Endothelial cell of umbilical vein (primary cell): Measurements from ENCODE around the gene CAMK2G. TPM values are rescaled to one million over a fixed set of nuclear protein-coding genes. Genes with fewer than 3 reads are reported as not detected.

Experiments used
- BruUV-seq: library from RNA; stranded (reverse); fragments of 400-500 nt; replicated peaks from 2 replicates; lab custom pipeline; 2021; lab: Mats Ljungman, UMichigan
- CTCF ChIA-PET: fragments of 300-600, 350-600 bp; sonication (Branson Sonifier 250); formaldehyde crosslinking; loops from one replicate; lab custom pipeline; 2021; ENCODE audit warnings: antibody characterized with exemption, inconsistent platforms; lab: Charles Lee
- POLR2A ChIA-PET: fragments of 300-600, 350-600 bp; sonication (Branson Sonifier 250); formaldehyde crosslinking; loops from one replicate; lab custom pipeline; 2021; ENCODE audit warnings: antibody characterized with exemption, inconsistent platforms; lab: Charles Lee
- DNase-seq: peaks from one replicate; pipeline ENCODE4 v3.0.0-alpha.2; 2011; ENCODE audit warnings: low read depth, low spot score
- FAIRE-seq: peaks from 2 replicates; lab custom pipeline; 2011; peaks lifted over from hg19 to GRCh38; lab: Jason Lieb, UNC
- H2AFZ ChIP-seq: 2 replicates; pipeline ENCODE4 v1.6.0; 2012; ENCODE audit warnings: low read depth, low read length, control low read depth, inconsistent platforms
- H3K27ac ChIP-seq: 2 replicates; pipeline ENCODE4 v1.5.1; 2011; ENCODE audit warnings: low read depth, mild to moderate bottlenecking, control low read depth, low read length, moderate library complexity; ENCODE audit not compliant: insufficient read depth
- H3K27me3 ChIP-seq, 2 experiments: 2 replicates each; pipeline versions ENCODE4 v1.6.0 to v1.6.1; 2011; ENCODE audit warnings: low read length in 2 of 2, mixed read lengths in 1 of 2; ENCODE audit not compliant: control insufficient read depth in 2 of 2, insufficient read depth in 2 of 2
- H3K36me3 ChIP-seq, 2 experiments: 2 replicates in 1 of 2; 3 replicates in 1 of 2; pipeline ENCODE4 v1.5.1; 2011; ENCODE audit warnings: low read length in 2 of 2, mild to moderate bottlenecking in 1 of 2, moderate library complexity in 1 of 2; ENCODE audit not compliant: control insufficient read depth in 2 of 2, insufficient read depth in 2 of 2; ENCODE audit errors: extremely low read depth in 1 of 2
- H3K4me1 ChIP-seq: 3 replicates; pipeline ENCODE4 v1.5.1; 2011; ENCODE audit warnings: mild to moderate bottlenecking, low read length; ENCODE audit not compliant: control insufficient read depth, insufficient read depth; ENCODE audit errors: extremely low read depth
- H3K4me2 ChIP-seq: 2 replicates; pipeline ENCODE4 v1.6.1; 2011; ENCODE audit warnings: low read length, control low read depth, mixed read lengths; ENCODE audit not compliant: insufficient read depth
- H3K4me3 ChIP-seq, 3 experiments: fragments of 200-600 bp in 1 of 3; sonication (generic), shearing (Covaris generic) in 1 of 3; replicated peaks in 1 of 3; 2 replicates each; pipeline ENCODE4 v1.5.1; 2011 to 2016; ENCODE audit warnings: control low read depth in 3 of 3, low read length in 3 of 3, mild to moderate bottlenecking in 2 of 3, inconsistent platforms in 1 of 3, low read depth in 1 of 3, moderate library complexity in 1 of 3; ENCODE audit not compliant: insufficient read depth in 1 of 3
- H3K79me2 ChIP-seq: 2 replicates; pipeline ENCODE4 v1.6.0; 2012; ENCODE audit warnings: low read length, inconsistent platforms; ENCODE audit not compliant: control insufficient read depth, insufficient read depth
- H3K9ac ChIP-seq: replicated peaks from 2 replicates; pipeline ENCODE3; 2011; ENCODE audit warnings: low read length, control low read depth; ENCODE audit not compliant: insufficient read depth; ENCODE audit errors: extremely low read depth
- H3K9me1 ChIP-seq: replicated peaks from 3 replicates; pipeline ENCODE4 v1.6.0; 2011; ENCODE audit warnings: mild to moderate bottlenecking, low read length; ENCODE audit not compliant: control insufficient read depth, insufficient read depth; ENCODE audit errors: extremely low read depth
- H3K9me3 ChIP-seq: replicated peaks from 2 replicates; pipeline ENCODE4 v1.5.1; 2012; ENCODE audit warnings: low read length, inconsistent platforms; ENCODE audit not compliant: control insufficient read depth, insufficient read depth
- H4K20me1 ChIP-seq: replicated peaks from 2 replicates; pipeline ENCODE3; 2011; ENCODE audit warnings: mild to moderate bottlenecking, low read length; ENCODE audit not compliant: control insufficient read depth, insufficient read depth; ENCODE audit errors: extremely low read depth
- EZH2 ChIP-seq: IDR thresholded peaks from 2 replicates; pipeline ENCODE4 v1.6.1; 2012; ENCODE audit warnings: borderline replicate concordance, low read depth, mild to moderate bottlenecking, moderate library complexity, low read length, inconsistent platforms; ENCODE audit not compliant: severe bottlenecking
- GATA2 ChIP-seq: IDR thresholded peaks from 2 replicates; pipeline ENCODE4 v1.7.0; 2011; ENCODE audit warnings: low read depth, mild to moderate bottlenecking, moderate library complexity, mixed read lengths, low read length; ENCODE audit not compliant: insufficient read length, insufficient read depth
- POLR2A ChIP-seq: IDR thresholded peaks from 2 replicates; pipeline ENCODE4 v1.6.1; 2012; ENCODE audit warnings: low read depth, mild to moderate bottlenecking, control low read depth, low read length
- POLR2AphosphoS5 ChIP-seq: IDR thresholded peaks from 2 replicates; pipeline ENCODE4 v1.6.1; 2012; ENCODE audit warnings: low read depth, mild to moderate bottlenecking, control low read depth, low read length, moderate library complexity; ENCODE audit not compliant: insufficient read depth
- dilution Hi-C: fragments of 300-500 bp; cut with MboI; formaldehyde crosslinking; loops from one replicate; pipeline ENCODE4 v1.15.0; 2019; ENCODE audit warnings: low sequenced_read_pairs; ENCODE audit not compliant: extremely low pct_ligation_motif_present
- intact Hi-C: fragments of 100-400 bp; cut with micrococcal nuclease; formaldehyde crosslinking; loops from one replicate; pipeline ENCODE4 v1.10.0; 2022
- polyA plus RNA-seq, 4 experiments: library from polyadenylated mRNA; depleted of rRNA in 3 of 4; stranded (reverse) in 3 of 4; unstranded in 1 of 4; fragments of >200 nt; gene quantifications; 2 replicates each; pipeline versions ENCODE4 v1.2.1 to v1.2.3, GENCODE V29; 2011 to 2012; ENCODE audit warnings: missing spikeins in 1 of 4
- total RNA-seq: library from RNA; stranded (reverse); gene quantifications from 2 replicates; pipeline ENCODE4 v1.2.3, GENCODE V29; 2021
- TF ChIP-seq, protein P1 (sequence below), 2 donors: IDR thresholded peaks; 1 replicate in 1 of 2; 2 replicates in 1 of 2; pipeline ENCODE4 v1.5.1; 2011; ENCODE audit warnings: low read length in 2 of 2, mild to moderate bottlenecking in 2 of 2, moderate library complexity in 2 of 2, control low read depth in 1 of 2, inconsistent platforms in 1 of 2, low read depth in 1 of 2; ENCODE audit not compliant: insufficient read depth in 1 of 2; ENCODE audit errors: extremely low read depth in 1 of 2

CAMK2G gene
- total and polyA plus RNA-seq, 2 donors (not counting 3 experiments of a cell fraction or from before 2014, with no cell fraction given) = 27.2 to 33.6 TPM

- CTCF ChIA-PET = interaction anchor here (1.3 to 5.8 kb wide), 2 partner anchors 11 to 13 kb away, joined by 3 to 54 read pairs; no protein-coding TSS in a partner anchor
- dilution Hi-C loops = no loop called here
- Histone ChIP-seq H3K36me3 (peaks cover 0 to 14% of the 10 kb centered on the region in 2 experiments), H3K27ac (no peak overlapping the region), H3K4me2 (no peak overlapping the region), H3K9me3 (no peaks in the 10 kb centered on the region), H3K9ac (no peak overlapping the region), H4K20me1 (no peaks in the 10 kb centered on the region), H2AFZ (no peak overlapping the region), H3K27me3 (no peaks in the 10 kb centered on the region), H3K4me3 (no peak overlapping the region), H3K4me1 (peaks cover 16% of the 10 kb centered on the region), H3K79me2 (no peaks in the 10 kb centered on the region), H3K9me1 (no peaks in the 10 kb centered on the region)
- POLR2A ChIA-PET = no interaction called here
- DNase-seq (no peak), FAIRE-seq (no peak)
- TF ChIP-seq GATA2 (no peak), POLR2AphosphoS5 (no peak), EZH2 (no peak), POLR2A (no peak)
- TF ChIP-seq, protein P1, sequence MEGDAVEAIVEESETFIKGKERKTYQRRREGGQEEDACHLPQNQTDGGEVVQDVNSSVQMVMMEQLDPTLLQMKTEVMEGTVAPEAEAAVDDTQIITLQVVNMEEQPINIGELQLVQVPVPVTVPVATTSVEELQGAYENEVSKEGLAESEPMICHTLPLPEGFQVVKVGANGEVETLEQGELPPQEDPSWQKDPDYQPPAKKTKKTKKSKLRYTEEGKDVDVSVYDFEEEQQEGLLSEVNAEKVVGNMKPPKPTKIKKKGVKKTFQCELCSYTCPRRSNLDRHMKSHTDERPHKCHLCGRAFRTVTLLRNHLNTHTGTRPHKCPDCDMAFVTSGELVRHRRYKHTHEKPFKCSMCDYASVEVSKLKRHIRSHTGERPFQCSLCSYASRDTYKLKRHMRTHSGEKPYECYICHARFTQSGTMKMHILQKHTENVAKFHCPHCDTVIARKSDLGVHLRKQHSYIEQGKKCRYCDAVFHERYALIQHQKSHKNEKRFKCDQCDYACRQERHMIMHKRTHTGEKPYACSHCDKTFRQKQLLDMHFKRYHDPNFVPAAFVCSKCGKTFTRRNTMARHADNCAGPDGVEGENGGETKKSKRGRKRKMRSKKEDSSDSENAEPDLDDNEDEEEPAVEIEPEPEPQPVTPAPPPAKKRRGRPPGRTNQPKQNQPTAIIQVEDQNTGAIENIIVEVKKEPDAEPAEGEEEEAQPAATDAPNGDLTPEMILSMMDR (IDR thresholded peaks at IDR 0.05; ENCODE audit: extremely low read depth in 1 of 2, insufficient read depth in 1 of 2, low read depth in 1 of 2, low read length in 2 of 2) = no peak
- intact Hi-C loops = no loop called here
- no TSS peak for BruUV-seq
These were observed 51.0 kb downstream of the CAMK2G start for GRCh38 chr10:73823391-73823790.
